Osteoblast (primary cell): ENCODE results near the gene RAB31. TPM values are rescaled to one million over a fixed set of nuclear protein-coding genes. Genes with fewer than 3 reads are reported as not detected.

Source experiments
- DNase-seq: peaks from one replicate; pipeline ENCODE4 v3.0.0; 2011; ENCODE audit warnings: low spot score, mixed read lengths; ENCODE audit not compliant: insufficient read length; ENCODE audit errors: missing footprints
- H2AFZ ChIP-seq: 2 replicates; pipeline ENCODE4 v1.6.0; 2011; ENCODE audit warnings: mild to moderate bottlenecking, low read length
- H3K27ac ChIP-seq: 2 replicates; pipeline ENCODE4 v1.5.1; 2011; ENCODE audit warnings: mild to moderate bottlenecking, low read depth, low read length, moderate library complexity
- H3K27me3 ChIP-seq: 2 replicates; pipeline ENCODE4 v1.6.0; 2012; ENCODE audit warnings: mild to moderate bottlenecking, control low read depth, inconsistent platforms, low read length, moderate library complexity; ENCODE audit not compliant: insufficient read depth
- H3K36me3 ChIP-seq: 2 replicates; pipeline ENCODE4 v1.5.1; 2011; ENCODE audit warnings: mild to moderate bottlenecking, low read length, control low read depth, moderate library complexity; ENCODE audit not compliant: insufficient read depth
- H3K4me1 ChIP-seq: 2 replicates; pipeline ENCODE4 v1.5.1; 2011; ENCODE audit warnings: mild to moderate bottlenecking, low read length, control low read depth, moderate library complexity; ENCODE audit not compliant: insufficient read depth
- H3K4me2 ChIP-seq: 2 replicates; pipeline ENCODE4 v1.6.0; 2011; ENCODE audit warnings: mild to moderate bottlenecking, low read length; ENCODE audit not compliant: insufficient read depth
- H3K4me3 ChIP-seq: fragments of 200-600 bp; sonication (generic); 3 replicates; pipeline ENCODE4 v1.5.1; 2012; ENCODE audit warnings: mild to moderate bottlenecking, low read length, inconsistent platforms; ENCODE audit not compliant: insufficient read depth
- H3K79me2 ChIP-seq: 2 replicates; pipeline ENCODE4 v1.6.0; 2012; ENCODE audit warnings: mild to moderate bottlenecking, low read length, control low read depth, inconsistent platforms; ENCODE audit not compliant: insufficient read depth
- H3K9me3 ChIP-seq: 2 replicates; pipeline ENCODE4 v1.5.1; 2011; ENCODE audit warnings: low read depth, low read length, control low read depth
- H4K20me1 ChIP-seq: 2 replicates; pipeline ENCODE4 v1.6.0; 2012; ENCODE audit warnings: mild to moderate bottlenecking, low read length, control low read depth; ENCODE audit not compliant: insufficient read depth
- total RNA-seq: library from RNA; depleted of rRNA; stranded (reverse); fragments of >200 nt; gene quantifications from 2 replicates; pipeline ENCODE4 v1.2.3, GENCODE V29; 2012
- TF ChIP-seq, protein P1 (sequence below): IDR thresholded peaks from 2 replicates; pipeline ENCODE4 v1.5.1; 2011; ENCODE audit warnings: mild to moderate bottlenecking, low read depth, low read length, moderate library complexity; ENCODE audit errors: extremely low read depth

The RAB31 gene
- total RNA-seq, 1 donor = 120 TPM

DNA sequence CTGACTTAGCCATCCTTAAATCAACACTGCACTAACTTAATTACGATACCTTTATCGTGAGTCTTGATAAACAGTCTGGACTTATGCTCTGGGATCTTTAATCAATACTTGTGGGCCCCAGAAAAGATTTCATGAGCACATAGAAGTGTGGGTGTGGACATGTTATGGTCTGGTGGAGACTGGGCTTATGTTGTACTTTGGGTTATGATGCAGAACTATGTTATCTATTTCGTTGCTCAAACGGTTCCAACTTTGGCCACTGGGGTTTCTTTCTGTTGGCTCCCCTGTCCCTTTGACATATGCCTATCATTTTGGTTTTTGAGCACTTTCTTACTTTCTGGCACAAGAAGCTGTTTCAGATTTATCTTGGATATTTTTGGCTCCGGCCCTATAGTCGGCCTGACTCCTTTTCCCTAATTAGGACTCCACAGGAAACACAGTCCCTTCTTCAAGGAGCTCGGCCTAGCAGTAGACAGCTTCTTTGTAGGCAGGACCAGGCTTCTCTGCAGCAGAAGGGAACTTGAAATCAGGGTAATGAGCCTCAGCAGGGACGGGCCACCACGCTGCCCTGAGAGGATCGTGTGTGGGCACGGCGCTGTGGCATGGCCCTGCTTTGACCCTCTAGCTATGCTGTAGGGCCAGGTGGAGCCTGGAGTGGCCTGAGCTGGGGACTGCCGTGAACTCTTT lies 123.1 kb downstream of the RAB31 start:
- no peaks in the 10 kb centered on the region for H4K20me1 ChIP-seq
- H3K36me3 ChIP-seq = peaks cover 8% of the 10 kb centered on the region
- no peak overlapping the region for H2AFZ ChIP-seq
- H3K9me3 ChIP-seq = no peaks in the 10 kb centered on the region
- no peak overlapping the region for H3K4me2 ChIP-seq
- no peak overlapping the region for H3K27ac ChIP-seq
- H3K79me2 ChIP-seq = peaks cover 45% of the 10 kb centered on the region
- H3K27me3 ChIP-seq = no peaks in the 10 kb centered on the region
- no peak overlapping the region for H3K4me3 ChIP-seq
- H3K4me1 ChIP-seq = peaks cover 24% of the 10 kb centered on the region
- peak; percentile 64 for DNase-seq
- TF ChIP-seq, protein P1, sequence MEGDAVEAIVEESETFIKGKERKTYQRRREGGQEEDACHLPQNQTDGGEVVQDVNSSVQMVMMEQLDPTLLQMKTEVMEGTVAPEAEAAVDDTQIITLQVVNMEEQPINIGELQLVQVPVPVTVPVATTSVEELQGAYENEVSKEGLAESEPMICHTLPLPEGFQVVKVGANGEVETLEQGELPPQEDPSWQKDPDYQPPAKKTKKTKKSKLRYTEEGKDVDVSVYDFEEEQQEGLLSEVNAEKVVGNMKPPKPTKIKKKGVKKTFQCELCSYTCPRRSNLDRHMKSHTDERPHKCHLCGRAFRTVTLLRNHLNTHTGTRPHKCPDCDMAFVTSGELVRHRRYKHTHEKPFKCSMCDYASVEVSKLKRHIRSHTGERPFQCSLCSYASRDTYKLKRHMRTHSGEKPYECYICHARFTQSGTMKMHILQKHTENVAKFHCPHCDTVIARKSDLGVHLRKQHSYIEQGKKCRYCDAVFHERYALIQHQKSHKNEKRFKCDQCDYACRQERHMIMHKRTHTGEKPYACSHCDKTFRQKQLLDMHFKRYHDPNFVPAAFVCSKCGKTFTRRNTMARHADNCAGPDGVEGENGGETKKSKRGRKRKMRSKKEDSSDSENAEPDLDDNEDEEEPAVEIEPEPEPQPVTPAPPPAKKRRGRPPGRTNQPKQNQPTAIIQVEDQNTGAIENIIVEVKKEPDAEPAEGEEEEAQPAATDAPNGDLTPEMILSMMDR = peak; percentile 37

DNA sequence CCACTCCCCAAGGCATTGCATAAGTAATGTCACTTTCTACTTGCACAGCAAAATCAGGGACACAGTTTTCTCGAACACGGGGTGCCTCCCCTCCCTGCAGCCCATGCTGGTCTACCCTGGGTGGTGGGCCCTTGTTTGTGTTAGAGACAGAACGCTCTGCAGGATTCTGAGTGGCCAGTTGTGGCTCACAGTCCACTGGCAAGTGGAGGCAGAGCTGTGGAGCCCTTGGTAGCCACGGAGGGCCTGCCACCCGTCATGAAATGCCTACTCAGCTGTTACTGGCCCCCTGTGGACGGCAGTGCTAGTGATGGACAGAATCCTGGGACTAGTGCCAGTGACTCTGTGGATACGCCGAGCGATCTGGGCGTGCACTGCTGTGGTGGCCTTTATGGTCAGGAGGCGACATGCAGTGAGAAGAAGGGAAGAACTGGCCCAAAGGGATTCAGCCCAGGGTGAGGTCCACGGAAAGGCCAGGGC lies 123.7 kb downstream of the RAB31 start:
- no peak overlapping the region for H3K27ac ChIP-seq
- H3K36me3 ChIP-seq = peaks cover 8% of the 10 kb centered on the region
- H3K9me3 ChIP-seq = no peaks in the 10 kb centered on the region
- TF ChIP-seq, protein P1 = no peak
- H2AFZ ChIP-seq = no peak overlapping the region
- no peak overlapping the region for H3K4me3 ChIP-seq
- H4K20me1 ChIP-seq = no peaks in the 10 kb centered on the region
- H3K4me2 ChIP-seq = no peak overlapping the region
- H3K79me2 ChIP-seq = peaks cover 46% of the 10 kb centered on the region
- peaks cover 24% of the 10 kb centered on the region for H3K4me1 ChIP-seq
- H3K27me3 ChIP-seq = no peaks in the 10 kb centered on the region
- no peak for DNase-seq

GRCh38 chr18:9832871-9833270 lies 124.8 kb downstream of the RAB31 start:
- Histone ChIP-seq H3K4me1 (peaks cover 17% of the 10 kb centered on the region), H3K79me2 (peaks cover 48% of the 10 kb centered on the region), H3K27ac (no peak overlapping the region), H2AFZ (no peak overlapping the region), H3K4me3 (no peak overlapping the region), H3K27me3 (no peaks in the 10 kb centered on the region), H3K9me3 (no peaks in the 10 kb centered on the region), H4K20me1 (no peaks in the 10 kb centered on the region), H3K36me3 (peaks cover 8% of the 10 kb centered on the region), H3K4me2 (no peak overlapping the region)
- TF ChIP-seq, protein P1 = no peak
- no peak for DNase-seq

- peaks cover 8% of the 10 kb centered on the region for H3K36me3 ChIP-seq
- H3K79me2 ChIP-seq = peaks cover 42% of the 10 kb centered on the region
- TF ChIP-seq, protein P1 = no peak
- no peaks in the 10 kb centered on the region for H3K27me3 ChIP-seq
- H3K4me3 ChIP-seq = no peak overlapping the region
- H3K9me3 ChIP-seq = no peaks in the 10 kb centered on the region
- H3K27ac ChIP-seq = no peak overlapping the region
- no peak overlapping the region for H3K4me2 ChIP-seq
- H2AFZ ChIP-seq = no peak overlapping the region
- peaks cover 7% of the 10 kb centered on the region for H3K4me1 ChIP-seq
- no peaks in the 10 kb centered on the region for H4K20me1 ChIP-seq
- no peak for DNase-seq
These were observed 126.5 kb downstream of the RAB31 start for GRCh38 chr18:9834551-9834950.
